Body of pancreas (tissue), 4 donors: Measurements from ENCODE around the gene KCTD21.

Experiments
- POLR2A ChIP-seq, 3 donors: fragments of 450-650 bp; IDR thresholded peaks; one replicate each; pipeline ENCODE4 v1.6.1; 2016; ENCODE audit warnings: antibody characterized with exemption in 3 of 3, mild to moderate bottlenecking in 2 of 3
- TF ChIP-seq, protein P1 (sequence below), 7 experiments: fragments of 450-650 bp in 4 of 7; fragments of 200-600 bp in 3 of 7; sonication (generic) in 3 of 7; IDR thresholded peaks; one replicate each; pipeline ENCODE4 v1.5.1; 2016 to 2019; ENCODE audit warnings: antibody characterized with exemption in 7 of 7

DNA sequence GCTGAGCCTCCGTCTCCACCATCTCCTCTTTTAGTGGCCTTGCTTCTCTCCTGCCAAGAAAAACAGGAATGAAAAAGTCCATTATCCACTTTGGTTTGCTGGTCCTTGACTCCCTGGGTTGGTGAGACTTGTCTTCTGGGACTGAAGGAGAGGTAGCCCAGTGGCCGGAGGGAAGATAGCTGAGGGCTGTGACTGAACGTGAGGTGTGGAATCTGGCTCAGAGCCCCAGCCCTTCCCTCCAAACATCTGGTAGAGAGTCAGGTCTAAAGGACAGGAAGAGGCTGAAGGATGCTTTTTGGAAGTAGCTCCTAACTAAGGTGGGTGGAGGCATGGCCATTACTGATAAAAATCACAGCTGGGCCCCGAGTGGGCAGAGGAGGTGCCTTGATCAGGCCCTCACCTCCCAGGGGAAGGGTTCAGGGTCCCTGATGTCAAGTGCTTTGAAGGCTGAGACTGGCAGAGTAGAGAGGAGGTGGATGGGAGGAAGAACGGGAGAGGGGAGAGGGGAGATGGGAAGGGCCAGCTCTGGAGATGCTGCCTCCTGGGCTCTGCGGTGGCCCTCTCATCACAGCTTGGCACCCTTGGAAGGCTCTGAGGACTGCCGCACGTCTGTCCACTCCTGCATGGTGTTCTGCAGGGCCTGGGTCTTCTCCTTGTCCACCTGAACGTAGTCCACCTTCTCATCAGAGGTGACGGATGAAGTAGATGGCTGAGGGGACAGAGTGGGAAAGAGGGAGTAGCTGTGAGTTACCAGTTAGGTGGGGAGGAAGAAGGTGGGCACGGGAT is 30.5 kb upstream of the KCTD21 start:
- TF ChIP-seq, protein P1, sequence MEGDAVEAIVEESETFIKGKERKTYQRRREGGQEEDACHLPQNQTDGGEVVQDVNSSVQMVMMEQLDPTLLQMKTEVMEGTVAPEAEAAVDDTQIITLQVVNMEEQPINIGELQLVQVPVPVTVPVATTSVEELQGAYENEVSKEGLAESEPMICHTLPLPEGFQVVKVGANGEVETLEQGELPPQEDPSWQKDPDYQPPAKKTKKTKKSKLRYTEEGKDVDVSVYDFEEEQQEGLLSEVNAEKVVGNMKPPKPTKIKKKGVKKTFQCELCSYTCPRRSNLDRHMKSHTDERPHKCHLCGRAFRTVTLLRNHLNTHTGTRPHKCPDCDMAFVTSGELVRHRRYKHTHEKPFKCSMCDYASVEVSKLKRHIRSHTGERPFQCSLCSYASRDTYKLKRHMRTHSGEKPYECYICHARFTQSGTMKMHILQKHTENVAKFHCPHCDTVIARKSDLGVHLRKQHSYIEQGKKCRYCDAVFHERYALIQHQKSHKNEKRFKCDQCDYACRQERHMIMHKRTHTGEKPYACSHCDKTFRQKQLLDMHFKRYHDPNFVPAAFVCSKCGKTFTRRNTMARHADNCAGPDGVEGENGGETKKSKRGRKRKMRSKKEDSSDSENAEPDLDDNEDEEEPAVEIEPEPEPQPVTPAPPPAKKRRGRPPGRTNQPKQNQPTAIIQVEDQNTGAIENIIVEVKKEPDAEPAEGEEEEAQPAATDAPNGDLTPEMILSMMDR (IDR thresholded peaks at IDR 0.05): no peak
- TF ChIP-seq POLR2A (IDR thresholded peaks at IDR 0.05): no peak
